GM12878 (cell line): Measurements from ENCODE around the gene SLC22A6. TPM values are rescaled to one million over a fixed set of nuclear protein-coding genes. Genes with fewer than 3 reads are reported as not detected.

Experiments
- ATAC-seq: fragments of 200-7000 bp; cut with Tn5 transposase; 3 replicates; pipeline ENCODE4 v1.9.1; 2020; ENCODE audit warnings: mild to moderate bottlenecking, moderate library complexity
- BruUV-seq: library from RNA; stranded (reverse); fragments of 400-500 nt; replicated peaks from 2 replicates; lab custom pipeline; 2021; lab: Mats Ljungman, UMichigan
- CTCF ChIA-PET: fragments of 300-600 bp; sonication (Branson Sonifier 250); formaldehyde crosslinking; extraction: SDS; loops from one replicate; lab custom pipeline; 2021; ENCODE audit warnings: inconsistent platforms; lab: Yijun Ruan, JAX
- POLR2A ChIA-PET: fragments of 350-600 bp; formaldehyde crosslinking; extraction: SDS; loops from one replicate; lab custom pipeline; 2021; ENCODE audit warnings: inconsistent platforms; lab: Charles Lee
- RAD21 ChIA-PET: fragments of 300-600 bp; sonication (Branson Sonifier 250); formaldehyde crosslinking; loops from one replicate; lab custom pipeline; 2023; ENCODE audit warnings: antibody characterized with exemption; ENCODE audit not compliant: unreplicated experiment; lab: Charles Lee
- SMC1A ChIA-PET: fragments of 300-600 bp; sonication (Branson Sonifier 250); formaldehyde crosslinking; loops from one replicate; lab custom pipeline; 2023; ENCODE audit not compliant: unreplicated experiment, uncharacterized antibody; lab: Charles Lee
- DNase-seq: peaks from one replicate; pipeline ENCODE4 v3.0.0-alpha.2; 2011; ENCODE audit warnings: low read depth, low spot score
- FAIRE-seq: peaks from 3 replicates; lab custom pipeline; 2011; peaks lifted over from hg19 to GRCh38; lab: Jason Lieb, UNC
- H2AFZ ChIP-seq: 2 replicates; pipeline ENCODE4 v1.6.0; 2011; ENCODE audit warnings: low read depth, low read length, control low read depth; ENCODE audit not compliant: control insufficient read depth
- H3K27ac ChIP-seq: 2 replicates; pipeline ENCODE4 v1.5.1; 2011; ENCODE audit warnings: control low read depth; ENCODE audit not compliant: control insufficient read depth, insufficient read depth
- H3K27me3 ChIP-seq, 2 experiments: replicated peaks in 1 of 2; 2 replicates each; pipeline versions ENCODE4 v1.6.0 to v1.6.1; 2011; ENCODE audit warnings: low read length in 1 of 2; ENCODE audit not compliant: control insufficient read depth in 2 of 2, insufficient read depth in 2 of 2
- H3K36me3 ChIP-seq, 2 experiments: 2 replicates each; pipeline ENCODE4 v1.5.1; 2011; ENCODE audit warnings: low read length in 1 of 2; ENCODE audit not compliant: control insufficient read depth in 2 of 2, insufficient read depth in 2 of 2
- H3K4me1 ChIP-seq: 2 replicates; pipeline ENCODE4 v1.6.1; 2011; ENCODE audit warnings: mild to moderate bottlenecking, low read length, moderate library complexity, mixed read lengths; ENCODE audit not compliant: control insufficient read depth, insufficient read depth
- H3K4me2 ChIP-seq: 2 replicates; pipeline ENCODE4 v1.6.0; 2011; ENCODE audit warnings: control low read depth; ENCODE audit not compliant: control insufficient read depth, insufficient read depth
- H3K4me3 ChIP-seq: fragments of 200-600 bp; sonication (generic); 2 replicates; pipeline ENCODE4 v1.5.1; 2016
- H3K79me2 ChIP-seq: 2 replicates; pipeline ENCODE4 v1.6.0; 2011; ENCODE audit warnings: low read length; ENCODE audit not compliant: control insufficient read depth, insufficient read depth
- H3K9ac ChIP-seq: 2 replicates; pipeline ENCODE4 v1.8.0; 2011; ENCODE audit warnings: low read length, control low read depth, mixed read lengths; ENCODE audit not compliant: control insufficient read depth, insufficient read depth
- H3K9me3 ChIP-seq: replicated peaks from 3 replicates; pipeline ENCODE4 v1.5.1; 2011; ENCODE audit warnings: mild to moderate bottlenecking, low read length; ENCODE audit not compliant: control insufficient read depth, insufficient read depth
- H4K20me1 ChIP-seq: 2 replicates; pipeline ENCODE4 v1.6.0; 2011; ENCODE audit not compliant: control insufficient read depth, insufficient read depth
- DPF2 ChIP-seq: fragments of 450-650 bp; IDR thresholded peaks from 2 replicates; pipeline ENCODE4 v1.6.1; 2017; ENCODE audit warnings: mild to moderate bottlenecking
- PML ChIP-seq: IDR thresholded peaks from 2 replicates; pipeline ENCODE4 v1.6.1; 2012; ENCODE audit warnings: low read length, inconsistent platforms
- SMAD1 ChIP-seq: fragments of 450-650 bp; IDR thresholded peaks from 2 replicates; pipeline ENCODE4 v1.6.1; 2018; ENCODE audit warnings: mild to moderate bottlenecking, low read depth; ENCODE audit not compliant: partially characterized antibody
- WGBS: methylation state at CpG from one replicate; pipeline ENCODE4 v1.1.6; 2016; ENCODE audit warnings: low lambda C conversion rate; ENCODE audit not compliant: insufficient replicate concordance, insufficient coverage; ENCODE audit errors: missing lambda C conversion rate; 5-methylcytosine and 5-hydroxymethylcytosine counted together
- in situ Hi-C: fragments of 300-500 bp; cut with MboI; formaldehyde crosslinking; loops from 9 replicates; pipeline ENCODE4 v1.14.3; 2018; ENCODE audit warnings: mixed read lengths
- intact Hi-C: fragments of 100-400 bp; cut with micrococcal nuclease; formaldehyde crosslinking; loops from one replicate; pipeline ENCODE4 v1.14.2; 2022; ENCODE audit not compliant: unreplicated experiment
- polyA plus RNA-seq, 11 experiments: library from polyadenylated mRNA; depleted of rRNA in 4 of 11; unstranded in 6 of 11; stranded (reverse) in 5 of 11; fragments of >200 nt; fragmentation: Nextera tagmentation in 4 of 11; fragmentation: Illumina TruSeq in 1 of 11; extraction: Ambion mirVana in 4 of 11; extraction: Trizol in 1 of 11; gene quantifications; 1 replicate in 1 of 11; 2 replicates in 10 of 11; pipeline versions ENCODE4 v1.2.1 to v1.2.3, GENCODE V29; 2011 to 2016; ENCODE audit warnings: inconsistent platforms in 2 of 11, missing spikeins in 2 of 11, low read depth in 1 of 11
- total RNA-seq, 4 experiments: library from RNA; depleted of rRNA in 3 of 4; stranded (reverse); fragments of >200 nt in 3 of 4; fragmentation: Illumina TruSeq in 1 of 4; extraction: Trizol in 1 of 4; gene quantifications; 2 replicates each; pipeline versions ENCODE4 v1.2.1 to v1.2.3, GENCODE V29; 2013 to 2021
- TF ChIP-seq, protein P1 (sequence below): IDR thresholded peaks from 2 replicates; pipeline ENCODE4 v1.6.1; 2011; ENCODE audit warnings: low read depth, low read length, improper control_type of control experiment, borderline replicate concordance

Gene SLC22A6
- total and polyA plus RNA-seq, 10 of the 15 experiments (the other 5 are each of a cell fraction or from before 2014, with no cell fraction given): not detected

GRCh38 chr11:62930157-62930556 lies 54.6 kb downstream of the SLC22A6 start:
- no peak for DNase-seq
- ATAC-seq: no peak
- Histone ChIP-seq H4K20me1 (no peaks in the 10 kb centered on the region), H3K79me2 (no peaks in the 10 kb centered on the region), H3K9me3 (no peaks in the 10 kb centered on the region), H3K4me2 (no peak overlapping the region), H3K4me1 (peaks cover 4% of the 10 kb centered on the region; the same call in 1 of the 2 replicates), H3K27me3 (peaks cover 12 to 16% of the 10 kb centered on the region in 2 experiments), H3K4me3 (no peak overlapping the region), H3K36me3 (no peaks in the 10 kb centered on the region), H3K9ac (no peak overlapping the region), H3K27ac (no peak overlapping the region), H2AFZ (no peak overlapping the region)
- ChIA-PET POLR2A (no interaction called here), SMC1A (no interaction called here), CTCF (interaction anchor here (0.7 to 1.3 kb wide), 3 partner anchors 23 to 205 kb away, joined by 3 read pairs; no protein-coding TSS in a partner anchor), RAD21 (no interaction called here)
- in situ Hi-C loops: no loop called here
- intact Hi-C loops: no loop called here
- 0% methylated on average over 4 of the region's 4 CpGs for WGBS
- no peak for FAIRE-seq
- BruUV-seq: no TSS peak
- TF ChIP-seq SMAD1: no peak

- in situ Hi-C loops (no loop called here), intact Hi-C loops (no loop called here)
- Histone ChIP-seq H3K4me2 (no peak overlapping the region), H3K4me3 (no peak overlapping the region), H3K9me3 (no peaks in the 10 kb centered on the region), H4K20me1 (no peaks in the 10 kb centered on the region), H3K79me2 (no peaks in the 10 kb centered on the region), H3K27ac (no peak overlapping the region), H3K4me1 (peaks cover 15% of the 10 kb centered on the region), H3K27me3 (peaks cover 10 to 22% of the 10 kb centered on the region in 2 experiments), H3K36me3 (no peaks in the 10 kb centered on the region), H3K9ac (no peak overlapping the region), H2AFZ (no peak overlapping the region)
- ATAC-seq (no peak), DNase-seq (no peak), FAIRE-seq (no peak)
- BruUV-seq: no TSS peak
- TF ChIP-seq DPF2 (no peak), PML (no peak)
- TF ChIP-seq, protein P1, sequence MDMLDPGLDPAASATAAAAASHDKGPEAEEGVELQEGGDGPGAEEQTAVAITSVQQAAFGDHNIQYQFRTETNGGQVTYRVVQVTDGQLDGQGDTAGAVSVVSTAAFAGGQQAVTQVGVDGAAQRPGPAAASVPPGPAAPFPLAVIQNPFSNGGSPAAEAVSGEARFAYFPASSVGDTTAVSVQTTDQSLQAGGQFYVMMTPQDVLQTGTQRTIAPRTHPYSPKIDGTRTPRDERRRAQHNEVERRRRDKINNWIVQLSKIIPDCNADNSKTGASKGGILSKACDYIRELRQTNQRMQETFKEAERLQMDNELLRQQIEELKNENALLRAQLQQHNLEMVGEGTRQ: no peak
- 31% methylated on average over 9 of the region's 13 CpGs for whole genome bisulfite sequencing
- ChIA-PET RAD21 (no interaction called here), CTCF (interaction anchor here (0.7 kb wide), 1 partner anchor 20 kb away, joined by 3 read pairs; no protein-coding TSS in a partner anchor), SMC1A (no interaction called here), POLR2A (no interaction called here)
Observed at GRCh38 chr11:62928011-62928410, 56.8 kb downstream of the SLC22A6 start.
